ENCODE measurements around the gene SEC14L3. TPM values are rescaled to one million over a fixed set of nuclear protein-coding genes. Genes with fewer than 3 reads are reported as not detected.

Gene SEC14L3
- polyA plus RNA-seq, 10 donors: 0.08 to 0.10 TPM; not detected in 8

- DNase-seq: peak in 1 of 3 donors; percentile 47
These were observed 27.0 kb downstream of the SEC14L3 start for GRCh38 chr22:30444632-30445437.

DNA sequence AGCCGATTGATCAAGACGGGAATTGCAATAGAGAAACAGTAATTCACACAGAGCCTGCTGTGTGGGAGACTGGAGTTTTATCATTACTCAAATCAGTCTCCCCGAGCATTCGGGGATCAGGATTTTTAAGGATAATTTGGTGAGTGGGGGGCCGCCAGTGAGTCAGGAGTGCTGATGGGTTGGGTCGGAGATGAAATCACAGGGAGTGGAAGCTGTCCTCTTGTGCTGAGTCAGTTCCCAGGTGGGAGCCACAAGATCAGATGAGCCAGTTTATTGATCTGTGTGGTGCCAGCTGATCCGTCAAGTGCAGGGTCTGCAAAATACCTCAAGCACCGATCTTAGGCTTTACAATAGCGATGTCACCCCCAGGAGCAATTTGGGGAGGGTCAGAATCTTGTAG, 30.7 kb downstream of the SEC14L3 start:
- DNase-seq: no peak

GRCh38 chr22:30439836-30440235, 32.0 kb downstream of the SEC14L3 start:
- no peak for DNase-seq

GRCh38 chr22:30439226-30439625, 32.6 kb downstream of the SEC14L3 start:
- no peak for DNase-seq

- DNase-seq: no peak
These were observed 33.3 kb downstream of the SEC14L3 start for GRCh38 chr22:30438559-30438958.

DNA sequence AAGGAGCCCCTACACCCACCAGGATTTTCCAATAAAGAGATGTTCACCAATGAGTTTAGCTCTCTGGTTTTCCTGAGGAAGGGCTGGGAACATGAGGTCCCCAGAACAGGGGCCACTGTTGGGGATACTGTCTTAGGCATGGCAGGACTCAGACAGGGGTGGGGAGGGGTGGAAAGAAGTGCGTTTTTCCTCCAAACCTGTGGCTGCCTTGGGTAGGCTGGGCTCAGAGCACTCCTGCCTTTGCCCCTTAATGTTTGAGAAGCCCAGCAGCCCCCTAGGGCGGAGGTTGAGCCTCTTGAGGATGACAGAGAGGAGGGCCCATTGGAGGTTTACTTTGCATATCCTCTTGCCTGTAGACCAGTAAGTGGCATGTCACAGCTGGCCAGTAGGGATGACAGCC, 35.6 kb downstream of the SEC14L3 start:
- DNase-seq: no peak

GRCh38 chr22:30435674-30436126, 36.1 kb downstream of the SEC14L3 start:
- DNase-seq: no peak

GRCh38 chr22:30434843-30435242, 37.0 kb downstream of the SEC14L3 start:
- no peak for DNase-seq

DNA sequence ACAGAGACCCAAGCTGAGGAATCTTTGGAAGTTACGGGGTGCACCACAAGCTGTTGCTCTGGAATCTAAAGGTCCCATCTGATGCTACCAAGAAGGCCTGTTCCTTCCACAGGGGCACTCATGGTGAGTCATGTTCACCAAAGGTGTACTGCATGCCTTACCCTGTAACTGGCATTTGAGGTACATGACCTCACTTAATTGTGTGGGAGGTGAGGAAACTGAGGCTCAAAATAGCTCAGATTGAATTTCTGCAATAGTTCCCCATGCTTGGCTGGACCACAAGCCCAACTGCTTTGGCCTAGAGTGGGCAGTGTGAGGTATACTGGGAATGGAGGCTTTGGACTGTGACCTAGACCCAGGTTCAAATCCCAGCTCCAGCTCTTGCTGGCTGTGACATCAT, 38.0 kb downstream of the SEC14L3 start:
- no peak for DNase-seq

- no peak for DNase-seq
These were observed 38.6 kb downstream of the SEC14L3 start for GRCh38 chr22:30433227-30433626.

DNA sequence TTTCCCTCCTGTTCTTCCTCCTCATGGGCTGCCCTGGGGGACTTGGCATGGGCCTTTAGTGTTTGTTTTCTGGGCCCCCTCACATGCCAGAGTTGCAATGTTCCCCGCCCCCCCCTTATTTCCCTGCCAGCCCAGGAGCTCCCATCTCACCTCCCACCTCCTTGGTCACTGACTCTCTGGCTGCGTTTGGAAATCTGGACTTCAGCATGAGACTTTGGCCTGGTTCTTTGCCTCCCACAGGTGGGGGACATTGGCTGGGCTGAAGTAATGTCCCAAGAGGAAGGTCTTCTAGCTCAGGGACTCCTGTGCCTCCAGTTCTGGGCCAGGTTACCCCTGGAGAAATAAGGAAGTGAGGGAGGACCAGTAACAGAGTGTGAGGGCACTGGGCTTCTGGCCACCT, 39.3 kb downstream of the SEC14L3 start:
- DNase-seq: no peak

DNA sequence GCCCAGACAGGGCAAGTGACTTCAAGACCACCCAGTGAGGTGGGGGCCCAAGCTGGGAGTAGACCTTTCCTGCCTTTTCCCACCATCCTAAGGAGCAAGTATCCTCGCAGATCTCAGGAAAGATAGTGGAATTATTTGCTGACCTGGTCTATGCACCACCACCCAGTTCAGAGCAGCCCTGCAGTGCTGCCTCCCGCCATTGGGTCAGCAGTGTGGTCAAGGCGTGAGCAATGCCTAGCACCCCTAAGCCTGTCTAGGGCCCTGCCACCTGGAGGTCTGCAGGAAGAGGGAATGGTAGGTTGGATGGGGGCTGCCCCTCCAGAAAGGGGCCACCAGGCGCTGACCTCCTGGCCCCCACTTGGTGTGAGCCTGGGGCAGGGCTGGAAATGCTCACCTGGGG, 39.7 kb downstream of the SEC14L3 start:
- no peak for DNase-seq

DNA sequence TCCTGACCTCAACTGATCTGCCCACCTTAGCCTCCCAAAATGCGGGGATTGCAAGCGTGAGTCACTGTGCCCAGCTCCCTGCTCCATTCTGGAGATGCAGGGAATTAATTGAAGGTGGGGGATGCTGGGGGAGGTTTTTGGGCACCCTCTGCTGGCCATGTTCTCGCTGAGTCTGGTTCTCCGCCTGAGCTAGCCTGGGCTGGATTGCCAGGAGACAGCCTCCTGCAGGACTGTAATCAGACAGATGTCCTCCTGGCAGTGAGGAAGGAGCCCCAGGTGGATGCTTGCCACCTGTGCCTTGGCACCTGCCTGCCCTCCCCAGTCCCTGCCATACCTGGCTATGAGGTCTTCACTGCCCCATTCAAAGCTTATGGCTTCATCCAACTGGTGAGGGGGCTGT, 40.9 kb downstream of the SEC14L3 start:
- DNase-seq: no peak

DNA sequence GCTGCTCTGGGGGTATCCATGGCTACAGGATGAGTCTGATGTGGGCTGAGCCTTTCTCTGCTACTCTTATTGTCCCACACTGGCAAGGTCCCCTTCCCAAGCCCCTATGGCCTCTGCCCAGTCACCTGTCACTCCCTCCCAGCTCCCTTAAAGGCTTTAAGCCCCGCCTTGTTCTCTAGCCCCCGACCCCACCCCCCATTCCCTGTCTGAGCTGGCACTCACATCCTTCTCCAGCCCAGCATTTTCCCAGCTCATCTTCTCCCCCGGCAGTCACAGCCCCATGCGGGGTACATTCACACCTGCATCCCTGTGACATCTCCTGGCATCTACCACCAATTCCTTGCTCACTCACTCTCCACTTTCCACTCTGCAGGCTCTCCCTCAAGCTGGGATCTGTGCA, 41.9 kb downstream of the SEC14L3 start:
- DNase-seq: no peak

DNA sequence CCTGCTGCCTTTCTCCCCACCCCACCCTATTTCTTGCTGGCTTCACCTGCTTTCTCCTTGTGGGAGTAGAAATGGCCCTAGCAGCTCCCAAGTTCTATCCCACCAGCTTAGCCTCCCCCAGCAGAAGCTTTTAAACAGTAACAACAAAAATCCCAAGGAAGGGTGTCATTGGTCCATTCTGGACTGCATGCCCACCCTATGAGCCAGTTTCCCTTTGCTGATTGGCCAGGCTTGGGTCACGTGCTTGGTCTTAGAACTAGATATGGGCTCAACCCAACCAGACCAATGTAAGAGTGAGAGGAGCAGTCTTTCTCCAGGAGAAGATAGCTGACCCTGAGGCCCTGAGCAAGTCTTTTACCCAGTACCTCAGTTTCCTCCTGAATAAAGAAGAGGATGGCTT, 43.9 kb downstream of the SEC14L3 start:
- no peak for DNase-seq

- DNase-seq: peak; percentile 47 to 84 (median 64)
These were observed 45.1 kb downstream of the SEC14L3 start for GRCh38 chr22:30426388-30427353.

DNA sequence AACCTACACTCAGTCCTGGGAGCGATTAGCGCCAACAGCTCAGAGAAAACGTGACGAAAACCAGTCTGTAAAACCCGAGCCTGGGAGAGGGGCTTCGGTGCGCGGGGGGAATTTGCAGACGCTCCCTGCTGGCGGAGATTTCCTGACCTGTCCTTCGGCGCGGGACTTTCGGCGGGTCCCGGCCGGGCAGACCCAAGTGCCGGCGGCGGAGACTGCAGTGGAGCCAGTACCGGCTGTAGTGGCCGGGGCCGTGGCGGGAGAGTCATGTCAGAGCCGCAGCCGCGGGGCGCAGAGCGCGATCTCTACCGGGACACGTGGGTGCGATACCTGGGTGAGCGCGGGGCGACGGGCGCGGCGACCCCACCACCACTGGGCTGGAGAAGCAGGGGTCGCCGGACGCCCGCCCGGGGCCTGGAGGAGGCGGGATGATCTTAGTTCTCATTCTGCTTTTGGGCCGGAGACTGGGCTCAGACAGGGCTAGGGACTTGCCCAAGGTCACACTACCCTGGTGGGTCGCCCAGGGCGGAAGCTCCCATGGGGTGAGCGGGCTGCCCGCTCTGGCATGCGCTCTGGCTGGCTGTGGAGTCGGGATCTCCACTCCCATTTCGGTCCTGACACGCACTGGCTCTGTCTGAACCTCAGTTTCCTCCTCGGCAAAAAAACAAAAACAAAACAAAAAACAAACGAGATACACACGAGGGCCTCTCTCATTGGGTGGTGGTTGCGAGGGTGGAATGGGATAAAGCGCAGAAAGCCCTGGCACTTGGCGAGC, 46.0 kb downstream of the SEC14L3 start, which contains the start of gene MTFP1:
TSS of gene MTFP1 (plus strand) at position 153 of the 772 bp plus-strand sequence. CDS start at position 265, 112 bp downstream.
- DNase-seq: peak; percentile 46 to 89 (median 68)

- no peak for DNase-seq
These were observed 46.5 kb downstream of the SEC14L3 start for GRCh38 chr22:30425327-30425615.

DNA sequence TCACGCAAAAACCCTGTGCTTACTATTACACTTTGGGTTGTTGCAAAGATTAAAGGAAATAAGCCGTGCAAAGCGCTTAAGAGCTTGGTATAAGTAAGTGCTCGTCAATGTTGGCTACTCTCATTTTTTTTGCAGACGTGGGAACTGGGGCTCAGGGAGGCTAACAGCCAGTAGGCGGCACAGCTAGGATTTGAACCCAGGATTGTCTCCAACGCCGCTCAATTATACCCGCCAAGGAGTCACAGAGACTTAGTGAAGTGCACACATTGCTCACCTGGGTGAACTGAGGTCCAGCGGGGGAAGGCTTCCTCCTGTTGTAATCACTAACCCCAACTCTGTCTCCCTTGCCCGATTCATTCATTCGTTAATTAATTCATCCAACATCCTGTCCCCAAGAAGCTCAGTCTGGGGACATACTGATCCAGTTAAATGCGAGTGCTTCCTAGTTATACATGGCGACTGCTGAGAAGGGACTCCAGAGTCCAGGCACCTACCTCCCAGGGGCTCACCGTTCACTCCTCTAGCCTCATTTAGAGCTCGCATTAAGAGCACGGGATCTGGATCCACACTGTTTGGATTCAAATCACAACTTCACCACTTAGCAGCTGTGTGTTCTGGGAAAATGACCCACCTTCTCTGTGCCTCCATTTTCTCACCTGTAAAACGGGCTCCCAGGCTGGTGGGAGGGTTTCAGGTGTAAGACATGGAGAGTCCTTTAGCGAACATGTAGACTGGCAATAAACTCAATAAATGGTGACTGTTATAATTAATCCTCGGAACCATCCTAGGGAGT, 47.1 kb downstream of the SEC14L3 start:
- DNase-seq: no peak

DNA sequence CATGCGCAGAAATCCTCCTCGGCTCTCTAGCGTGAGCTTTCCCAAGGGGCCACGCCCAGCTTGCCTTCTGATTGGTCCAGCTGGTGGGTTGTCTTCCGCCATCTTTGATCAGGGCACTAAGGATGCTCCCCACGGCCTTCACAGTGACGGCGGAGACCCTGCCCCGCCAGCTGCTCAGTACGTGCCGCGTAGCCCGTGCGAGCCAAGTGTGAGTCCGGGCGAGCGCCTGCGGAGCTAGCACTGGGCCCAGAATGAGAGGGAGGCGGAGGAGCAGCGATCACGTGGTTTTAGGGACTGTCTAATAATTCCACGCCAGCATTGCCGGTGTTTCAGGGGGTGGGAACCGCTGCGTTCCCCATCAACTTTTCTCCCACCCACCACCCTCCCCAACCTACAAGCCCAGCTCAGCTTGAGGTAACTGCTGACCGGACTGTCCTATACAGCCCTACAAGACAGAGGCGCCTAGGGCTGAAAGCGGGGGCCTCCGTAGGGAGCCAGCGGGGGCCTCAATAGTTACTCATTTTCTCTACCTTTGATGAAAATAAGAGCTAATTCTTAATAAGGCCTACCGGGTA, 47.8 kb downstream of the SEC14L3 start:
- DNase-seq: peak; percentile 100
